Retinal pigment epithelial cell (primary cell): ENCODE measurements around the gene GLS2.
A peak's percentile ranks its signal among the peaks of the same experiment; 100 is the strongest.

ENCODE experiments used
- DNase-seq: peaks from one replicate; pipeline ENCODE4 v3.0.0-alpha.2; 2010; ENCODE audit warnings: low read depth
- H3K4me3 ChIP-seq: 2 replicates; pipeline ENCODE4 v1.5.1; 2011; ENCODE audit warnings: mild to moderate bottlenecking, low read length, control low read depth, moderate library complexity
- TF ChIP-seq, protein P1 (sequence below): conservative IDR thresholded peaks from 2 replicates; pipeline ENCODE4 v1.5.1; 2011; ENCODE audit warnings: low read depth, low read length, control low read depth, inconsistent platforms

Gene GLS2

DNA sequence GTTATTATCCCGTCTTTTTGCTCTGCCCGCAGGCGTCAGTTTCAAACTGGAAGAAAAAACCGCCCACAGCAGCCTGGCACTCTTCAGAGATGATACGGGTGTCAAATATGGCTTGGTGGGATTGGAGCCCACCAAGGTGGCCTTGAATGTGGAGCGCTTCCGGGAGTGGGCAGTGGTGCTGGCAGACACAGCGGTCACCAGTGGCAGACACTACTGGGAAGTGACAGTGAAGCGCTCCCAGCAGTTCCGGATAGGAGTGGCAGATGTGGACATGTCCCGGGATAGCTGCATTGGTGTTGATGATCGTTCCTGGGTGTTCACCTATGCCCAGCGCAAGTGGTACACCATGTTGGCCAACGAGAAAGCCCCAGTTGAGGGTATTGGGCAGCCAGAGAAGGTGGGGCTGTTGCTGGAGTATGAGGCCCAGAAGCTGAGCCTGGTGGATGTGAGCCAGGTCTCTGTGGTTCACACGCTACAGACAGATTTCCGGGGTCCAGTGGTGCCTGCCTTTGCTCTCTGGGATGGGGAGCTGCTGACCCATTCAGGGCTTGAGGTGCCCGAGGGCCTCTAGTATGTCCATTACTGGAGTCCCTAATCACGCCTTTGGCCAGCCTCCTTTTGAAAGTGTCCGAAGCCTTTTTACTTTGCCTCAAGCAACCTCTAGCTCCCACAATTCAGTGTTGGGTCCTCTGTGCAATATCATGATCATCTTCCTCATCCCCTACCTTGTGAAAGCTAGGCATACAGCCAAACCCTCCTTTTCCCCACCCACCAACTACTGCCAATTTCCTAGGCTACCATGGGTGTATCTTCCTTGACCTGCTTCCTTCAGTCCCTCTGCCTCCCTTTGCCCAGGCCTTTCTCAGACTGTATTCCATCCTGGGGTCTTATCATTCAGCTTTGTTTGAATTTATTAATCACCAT is 18.7 kb downstream of the GLS2 start:
- H3K4me3 ChIP-seq, result peak overlapping the region; percentile 100

GRCh38 chr12:56468216-56469006 is 19.6 kb downstream of the GLS2 start, which contains the start of gene SPRYD4:
TSS of gene SPRYD4 (plus strand) at chr12:56468578. CDS start at chr12:56468592, 14 bp downstream.
- DNase-seq, result peak; percentile 75
- TF ChIP-seq, protein P1, sequence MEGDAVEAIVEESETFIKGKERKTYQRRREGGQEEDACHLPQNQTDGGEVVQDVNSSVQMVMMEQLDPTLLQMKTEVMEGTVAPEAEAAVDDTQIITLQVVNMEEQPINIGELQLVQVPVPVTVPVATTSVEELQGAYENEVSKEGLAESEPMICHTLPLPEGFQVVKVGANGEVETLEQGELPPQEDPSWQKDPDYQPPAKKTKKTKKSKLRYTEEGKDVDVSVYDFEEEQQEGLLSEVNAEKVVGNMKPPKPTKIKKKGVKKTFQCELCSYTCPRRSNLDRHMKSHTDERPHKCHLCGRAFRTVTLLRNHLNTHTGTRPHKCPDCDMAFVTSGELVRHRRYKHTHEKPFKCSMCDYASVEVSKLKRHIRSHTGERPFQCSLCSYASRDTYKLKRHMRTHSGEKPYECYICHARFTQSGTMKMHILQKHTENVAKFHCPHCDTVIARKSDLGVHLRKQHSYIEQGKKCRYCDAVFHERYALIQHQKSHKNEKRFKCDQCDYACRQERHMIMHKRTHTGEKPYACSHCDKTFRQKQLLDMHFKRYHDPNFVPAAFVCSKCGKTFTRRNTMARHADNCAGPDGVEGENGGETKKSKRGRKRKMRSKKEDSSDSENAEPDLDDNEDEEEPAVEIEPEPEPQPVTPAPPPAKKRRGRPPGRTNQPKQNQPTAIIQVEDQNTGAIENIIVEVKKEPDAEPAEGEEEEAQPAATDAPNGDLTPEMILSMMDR, result peak; percentile 32
- H3K4me3 ChIP-seq, result peak within 1 kb of the TSS; percentile 100

More for the DNA sequence above, 18.7 kb downstream of the GLS2 start:
- no peak for DNase-seq
- TF ChIP-seq, protein P1, result no peak

- DNase-seq, result no peak
- H3K4me3 ChIP-seq, result no peak overlapping the region
- TF ChIP-seq, protein P1, result no peak
These were observed 25.4 kb downstream of the GLS2 start for GRCh38 chr12:56462565-56462964.

DNA sequence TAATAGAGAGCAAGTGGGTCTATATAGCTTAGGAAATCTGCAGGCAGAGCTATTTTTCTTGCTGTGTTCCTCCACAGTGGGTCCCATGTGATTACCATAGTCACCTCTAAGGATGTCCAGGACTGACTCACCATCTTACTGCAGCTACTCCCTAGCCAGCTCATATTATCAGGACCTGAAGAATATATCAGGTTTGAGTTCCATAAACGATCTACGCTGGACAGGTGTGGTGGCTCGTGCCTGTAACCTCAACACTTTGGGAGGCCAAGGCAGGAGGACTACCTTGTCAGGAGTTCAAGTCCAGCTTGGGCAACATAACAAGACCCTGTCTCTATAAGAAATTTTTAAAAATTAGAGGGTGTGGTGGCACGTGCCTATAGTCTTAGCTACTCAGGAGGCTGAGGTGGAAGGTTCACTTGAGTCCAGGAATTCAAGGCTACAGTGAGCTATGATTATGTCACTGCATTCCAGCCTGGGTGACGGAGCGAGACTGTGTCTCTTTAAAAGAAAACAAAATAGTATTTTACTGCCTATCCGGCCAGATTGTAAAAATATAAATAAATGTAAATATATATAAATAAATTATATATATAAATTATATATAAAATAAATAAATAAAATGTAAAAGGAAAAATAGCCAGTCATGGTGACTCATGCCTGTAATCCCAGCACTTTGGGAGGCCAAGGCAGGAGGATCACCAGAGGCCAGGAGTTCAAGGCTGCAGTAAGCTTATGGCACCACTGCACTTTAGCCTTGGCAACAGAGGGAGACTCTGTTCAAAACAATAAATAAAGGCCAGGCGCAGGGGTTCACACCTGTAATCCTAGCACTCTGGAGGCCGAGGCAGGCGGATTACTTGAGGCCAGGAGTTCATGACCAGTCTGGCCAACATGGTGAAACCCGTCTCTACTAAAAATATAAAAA is 26.5 kb downstream of the GLS2 start:
- DNase-seq, result no peak

DNA sequence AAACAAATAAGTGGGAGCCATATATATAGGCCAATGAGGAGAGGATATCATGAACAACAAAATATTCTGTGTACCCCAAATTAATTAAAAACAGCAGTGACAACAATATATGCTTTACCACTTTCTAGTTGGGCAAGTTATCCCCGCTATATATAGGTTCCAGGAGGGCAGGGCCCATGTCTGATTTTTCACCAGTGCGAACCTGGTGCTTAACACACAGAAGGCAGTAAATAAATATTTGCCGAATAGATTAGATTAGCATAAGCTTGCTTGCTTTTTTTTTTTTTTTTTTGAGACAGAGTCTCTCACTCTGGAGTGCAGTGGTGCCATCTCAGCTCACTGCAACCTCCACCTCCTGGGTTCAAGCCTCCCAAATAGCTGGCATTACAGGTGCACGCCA is 30.1 kb downstream of the GLS2 start:
- no peak for DNase-seq
- no peak overlapping the region for H3K4me3 ChIP-seq
- TF ChIP-seq, protein P1, result no peak

More for the DNA sequence above, 26.5 kb downstream of the GLS2 start:
- TF ChIP-seq, protein P1, result no peak
- H3K4me3 ChIP-seq, result no peak overlapping the region

DNA sequence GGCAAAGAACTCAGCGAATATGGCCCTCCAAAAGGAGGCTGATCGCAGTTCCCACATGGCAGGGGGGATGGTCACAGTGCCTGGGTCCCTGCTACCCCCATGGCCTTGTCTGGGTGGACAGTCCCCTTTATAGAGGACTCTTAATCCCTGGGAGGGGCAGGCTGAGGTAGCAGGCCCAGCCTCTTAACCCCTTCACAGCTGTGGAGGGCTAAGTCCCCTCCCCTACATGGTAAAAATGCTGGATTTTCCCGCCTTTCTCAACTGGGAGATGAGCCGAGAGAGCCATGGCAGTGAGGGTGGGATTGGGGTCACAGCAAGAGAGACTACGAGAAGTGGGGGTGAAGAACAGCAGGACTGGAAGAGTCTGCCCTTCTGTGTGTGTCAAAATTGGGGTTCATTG is 33.4 kb downstream of the GLS2 start, which contains the start of gene MIP:
TSS of gene MIP (minus strand) at position 101 of the 400 bp plus-strand sequence. CDS start at position 57, 44 bp downstream.
- TF ChIP-seq, protein P1, result no peak
- no peak within 1 kb of the TSS for H3K4me3 ChIP-seq
- no peak for DNase-seq
